CD4-positive, alpha-beta T cell treated with Interleukin-1 beta for 1 hour (primary cell): ENCODE data around the gene CSTF1.

Experiments
- DNase-seq, 2 donors: peaks; one replicate each; pipeline ENCODE4 v3.0.0-alpha.2; 2020 to 2022

CSTF1 gene

GRCh38 chr20:56392132-56392880 lies at the start of gene CSTF1, which contains the start of gene AURKA:
Gene CSTF1 (plus strand): TSS chr20:56392645. CDS start chr20:56395553, 2,908 bp downstream.
Gene AURKA (minus strand): TSS chr20:56392215. CDS start chr20:56388197, 4,018 bp downstream.
- DNase-seq: peak; percentile 100

GRCh38 chr20:56342783-56343182 lies 49.7 kb upstream of the CSTF1 start:
- no peak for DNase-seq

- DNase-seq: peak; percentile 5 to 25
Measured at GRCh38 chr20:56343861-56344381, 48.5 kb upstream of the CSTF1 start.

- DNase-seq: no peak
Measured at GRCh38 chr20:56345911-56346310, 46.5 kb upstream of the CSTF1 start.

GRCh38 chr20:56347628-56348304 lies 44.7 kb upstream of the CSTF1 start:
- no peak for DNase-seq

GRCh38 chr20:56348305-56348693 lies 44.1 kb upstream of the CSTF1 start:
- no peak for DNase-seq

- DNase-seq: no peak
Measured at GRCh38 chr20:56348746-56349145, 43.7 kb upstream of the CSTF1 start.

GRCh38 chr20:56350842-56351241 lies 41.6 kb upstream of the CSTF1 start:
- DNase-seq: no peak

GRCh38 chr20:56352345-56353055 lies 39.9 kb upstream of the CSTF1 start:
- no peak for DNase-seq

- DNase-seq: no peak
Measured at GRCh38 chr20:56353356-56353755, 39.1 kb upstream of the CSTF1 start.

- no peak for DNase-seq
Measured at GRCh38 chr20:56358070-56358469, 34.4 kb upstream of the CSTF1 start.

GRCh38 chr20:56358600-56359211 lies 33.7 kb upstream of the CSTF1 start, which contains the start of gene FAM210B:
Gene FAM210B (plus strand): TSS chr20:56358974. CDS start chr20:56359006, 32 bp downstream.
- DNase-seq: peak; percentile 88 to 90

- peak; percentile 3 to 6 for DNase-seq
Measured at GRCh38 chr20:56359212-56360132, 33.0 kb upstream of the CSTF1 start.

- no peak for DNase-seq
Measured at GRCh38 chr20:56360133-56360907, 32.1 kb upstream of the CSTF1 start.

- DNase-seq: no peak
Measured at GRCh38 chr20:56360908-56361205, 31.6 kb upstream of the CSTF1 start.

GRCh38 chr20:56361900-56362299 lies 30.5 kb upstream of the CSTF1 start:
- DNase-seq: no peak

GRCh38 chr20:56362833-56363413 lies 29.5 kb upstream of the CSTF1 start:
- no peak for DNase-seq

- no peak for DNase-seq
Measured at GRCh38 chr20:56363491-56363890, 29.0 kb upstream of the CSTF1 start.

- no peak for DNase-seq
Measured at GRCh38 chr20:56368351-56369134, 23.9 kb upstream of the CSTF1 start.

- no peak for DNase-seq
Measured at GRCh38 chr20:56369179-56369578, 23.3 kb upstream of the CSTF1 start.
